ENCODE results near the gene AQP12A.

Gene AQP12A

DNA sequence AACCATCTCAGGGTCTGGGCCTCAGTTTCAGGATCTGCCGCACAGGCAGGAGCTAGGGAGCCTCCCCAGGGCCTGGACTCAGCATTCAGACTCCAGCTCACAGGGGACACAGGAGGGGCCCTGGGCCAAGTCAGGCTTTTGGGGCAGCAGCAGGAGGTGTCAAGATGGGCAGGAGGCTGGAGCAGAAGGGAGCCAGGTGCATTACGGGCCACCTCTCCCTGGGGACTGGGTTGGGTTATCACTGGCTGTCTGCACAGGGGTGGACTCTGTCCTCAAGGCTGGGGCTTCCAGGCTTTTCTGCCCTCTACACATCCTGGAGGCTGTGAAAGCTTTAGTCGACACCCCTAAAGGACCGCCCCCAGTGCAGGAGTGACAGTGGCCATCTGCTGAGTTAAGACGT, 20.0 kb downstream of the AQP12A start:
- no peak for DNase-seq

GRCh38 chr2:240712121-240712520, 20.5 kb downstream of the AQP12A start:
- DNase-seq = no peak

DNA sequence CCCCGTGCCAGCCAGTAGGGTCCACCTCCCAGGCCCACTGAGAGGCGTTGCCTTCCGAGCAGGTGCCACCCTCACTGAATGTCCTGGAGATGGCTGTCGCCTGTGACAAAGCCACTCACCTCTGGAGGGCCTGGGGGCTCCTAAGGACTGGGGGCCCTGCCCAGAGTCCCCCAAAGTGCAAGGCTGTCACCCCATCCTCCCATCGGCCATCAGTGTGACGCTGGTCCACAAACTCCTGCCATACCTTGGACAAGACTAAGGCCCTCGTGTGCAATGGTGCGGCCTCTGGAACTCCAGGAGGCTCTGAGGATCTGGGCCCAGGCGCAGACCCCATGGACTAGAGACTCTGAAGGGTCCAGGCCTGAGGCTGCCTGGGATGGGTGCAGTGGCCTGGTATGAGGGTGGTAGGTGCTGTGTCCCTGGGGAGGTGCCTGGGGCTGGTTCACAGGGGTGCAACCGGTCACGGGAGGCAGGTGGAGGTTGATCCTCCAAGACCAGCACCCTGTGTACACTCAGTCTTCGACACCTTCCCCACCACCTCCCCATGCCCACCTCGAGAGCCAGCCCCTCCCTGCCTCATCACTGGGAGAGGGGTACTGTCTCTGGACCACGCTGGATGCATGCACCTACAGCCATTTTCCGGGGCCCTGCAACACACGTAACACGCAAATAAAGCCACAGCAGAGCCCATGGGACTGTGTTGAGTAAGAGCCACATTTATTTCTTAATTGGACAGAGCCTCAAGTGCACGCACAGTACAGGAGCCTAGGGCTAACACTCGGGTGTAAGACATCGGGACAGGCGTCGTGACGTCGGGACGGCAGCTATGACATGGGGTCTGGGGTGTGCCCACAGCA, 21.6 kb downstream of the AQP12A start:
- no peak for DNase-seq

- no peak for DNase-seq
These were observed 22.5 kb downstream of the AQP12A start for GRCh38 chr2:240713928-240714746.

DNA sequence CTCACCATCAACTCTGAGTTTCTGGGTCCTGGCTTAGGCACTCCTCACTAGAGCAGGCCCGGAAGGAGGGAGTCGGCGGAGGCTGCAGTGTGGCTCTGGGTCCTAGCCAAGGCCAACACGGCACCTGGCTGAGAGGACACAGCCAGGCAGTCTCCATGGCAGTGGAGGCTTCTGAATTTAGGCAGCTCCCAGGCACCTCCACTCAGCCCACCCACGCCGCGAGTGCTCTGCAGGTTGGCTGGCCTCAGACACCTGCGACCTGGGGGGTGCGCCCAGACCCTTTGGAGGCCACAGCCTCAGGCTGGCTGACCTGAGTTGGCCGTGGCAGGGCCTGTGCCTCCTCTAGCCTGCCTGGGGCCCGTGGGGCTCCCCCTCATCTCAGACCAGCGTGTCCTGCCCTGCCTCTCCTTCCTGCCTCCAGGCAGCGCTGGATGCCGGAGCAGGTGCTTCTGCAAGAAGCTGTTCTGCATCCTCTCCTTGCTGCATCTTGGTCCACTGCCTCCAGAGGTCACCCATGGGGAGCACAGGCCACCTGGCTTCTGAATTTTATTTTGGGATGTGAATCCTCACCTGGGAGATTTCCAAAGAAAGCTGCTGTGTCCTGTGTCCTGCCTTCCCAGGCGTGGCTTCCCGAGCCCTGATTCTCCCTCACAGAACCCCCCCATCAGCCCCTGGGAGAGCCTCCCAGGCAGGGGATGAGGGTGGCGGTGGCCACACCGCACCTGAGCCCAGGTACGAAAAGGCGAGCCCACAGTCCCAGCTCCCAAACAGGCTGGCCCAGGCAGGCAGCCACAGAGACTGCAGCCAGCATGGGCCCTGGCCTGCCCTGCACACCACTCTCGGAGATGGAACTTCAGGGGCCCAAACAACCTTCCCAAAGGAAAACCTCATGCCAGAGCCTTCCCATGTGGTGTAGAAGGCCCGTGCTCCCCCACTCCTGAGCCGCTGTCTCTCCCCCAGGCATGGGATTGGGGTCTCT, 23.4 kb downstream of the AQP12A start:
- DNase-seq = no peak

DNA sequence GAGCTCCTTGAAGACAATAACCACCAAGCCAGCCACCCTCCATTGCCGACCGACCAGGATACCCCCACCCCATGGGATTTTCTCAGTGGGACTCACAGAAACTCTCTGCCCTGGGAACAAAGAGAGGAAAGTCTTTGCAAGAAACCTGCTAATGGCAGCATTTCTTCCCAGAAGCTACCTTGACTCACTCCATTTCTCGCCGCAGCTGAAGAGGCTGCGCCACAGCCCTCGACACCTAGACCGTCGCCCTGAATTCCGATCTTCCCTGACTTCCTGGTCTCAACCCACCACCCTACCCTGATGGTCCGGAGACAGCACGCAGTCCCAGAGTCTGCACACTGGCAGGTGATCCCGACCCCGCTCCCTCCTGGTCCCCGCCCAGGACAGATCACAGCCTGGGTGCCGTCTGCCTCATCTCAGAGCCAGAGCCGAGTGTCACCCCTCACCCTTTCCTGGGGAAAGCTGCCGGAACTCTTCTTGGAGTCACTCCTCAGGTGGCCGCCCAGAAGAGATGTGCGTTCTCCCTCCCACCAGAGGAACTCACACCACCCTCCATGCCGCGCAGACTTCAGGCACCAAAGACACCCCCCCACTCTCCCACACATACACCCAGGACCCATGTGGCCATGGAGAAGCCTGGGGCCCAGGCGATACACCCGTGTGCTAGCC, 24.6 kb downstream of the AQP12A start:
- DNase-seq = no peak

GRCh38 chr2:240717181-240717641, 25.5 kb downstream of the AQP12A start:
- no peak for DNase-seq

- no peak for DNase-seq
These were observed 26.3 kb downstream of the AQP12A start for GRCh38 chr2:240717681-240718581.

DNA sequence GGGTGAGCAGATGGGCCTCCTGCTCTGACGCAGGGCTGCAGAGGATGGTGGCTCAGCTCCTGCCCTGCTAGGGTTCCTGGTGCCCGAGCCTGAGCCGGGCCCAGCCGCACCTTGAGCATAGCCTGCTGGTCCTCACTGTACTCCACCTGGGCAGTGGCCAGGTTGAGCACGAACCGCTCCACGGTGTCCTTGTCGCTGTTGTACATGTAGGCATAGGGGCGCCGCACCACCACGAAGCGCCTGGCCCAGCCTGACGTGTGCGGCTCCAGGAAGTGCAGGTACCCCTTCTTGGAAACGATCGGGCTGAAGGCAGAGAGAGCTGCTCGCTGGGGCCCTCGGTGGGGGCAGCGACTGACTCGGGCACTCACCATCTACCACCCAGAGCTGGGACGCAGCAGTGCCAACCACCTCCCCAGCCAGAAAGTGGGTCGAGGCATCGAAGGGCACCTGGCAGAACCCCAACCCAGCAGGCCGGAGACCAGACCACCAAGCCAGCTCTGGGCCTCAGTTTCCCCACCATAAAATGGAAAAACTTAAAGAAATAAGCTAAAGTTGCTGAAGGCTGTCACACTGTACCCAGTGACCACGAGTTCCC, 27.3 kb downstream of the AQP12A start:
- DNase-seq = no peak

DNA sequence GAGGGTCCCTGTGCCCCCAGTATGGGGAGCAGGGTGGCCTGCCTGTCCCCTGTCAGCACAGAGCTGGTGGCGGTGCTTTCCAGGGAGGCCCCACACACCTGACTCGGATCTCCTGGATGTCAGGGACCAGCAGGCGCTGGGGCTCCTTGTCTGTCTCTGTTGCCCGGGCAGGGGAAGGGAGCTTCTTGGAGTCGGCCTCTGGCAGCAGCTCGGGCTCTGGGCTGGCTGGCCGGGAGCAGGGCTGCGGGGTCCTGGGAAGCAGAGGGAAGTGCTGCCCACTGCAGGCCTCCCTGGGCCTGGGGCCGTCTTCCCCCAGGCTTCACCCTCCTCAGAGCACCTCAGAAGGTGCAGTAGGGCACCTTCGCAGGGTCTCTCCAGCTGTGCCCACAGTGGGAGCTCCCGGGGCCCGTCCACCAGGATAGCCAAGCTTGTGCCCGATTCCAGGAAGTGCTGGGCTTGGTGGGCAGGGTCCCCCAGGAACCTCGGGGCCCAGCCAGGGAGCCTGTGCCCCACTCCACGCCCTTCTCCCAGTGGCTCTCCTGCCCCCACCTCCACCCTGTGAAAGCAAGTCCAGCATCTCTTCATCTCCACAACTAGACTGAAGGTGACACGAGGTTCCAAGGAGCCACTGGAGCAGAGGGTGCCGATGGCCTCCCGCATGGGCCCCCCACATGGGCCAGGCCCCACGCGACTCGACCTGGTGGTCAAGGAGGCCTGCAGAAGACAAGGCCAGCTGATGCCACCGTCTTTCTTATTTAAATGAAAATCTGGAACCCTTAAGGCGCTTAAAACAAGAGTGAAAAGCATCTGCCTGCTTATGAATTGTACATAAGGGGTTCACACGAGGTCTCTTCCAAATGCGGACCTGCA, 28.2 kb downstream of the AQP12A start:
- no peak for DNase-seq

- DNase-seq = no peak
These were observed 29.3 kb downstream of the AQP12A start for GRCh38 chr2:240720686-240721595.

GRCh38 chr2:240721596-240722180, 30.0 kb downstream of the AQP12A start:
- no peak for DNase-seq

DNA sequence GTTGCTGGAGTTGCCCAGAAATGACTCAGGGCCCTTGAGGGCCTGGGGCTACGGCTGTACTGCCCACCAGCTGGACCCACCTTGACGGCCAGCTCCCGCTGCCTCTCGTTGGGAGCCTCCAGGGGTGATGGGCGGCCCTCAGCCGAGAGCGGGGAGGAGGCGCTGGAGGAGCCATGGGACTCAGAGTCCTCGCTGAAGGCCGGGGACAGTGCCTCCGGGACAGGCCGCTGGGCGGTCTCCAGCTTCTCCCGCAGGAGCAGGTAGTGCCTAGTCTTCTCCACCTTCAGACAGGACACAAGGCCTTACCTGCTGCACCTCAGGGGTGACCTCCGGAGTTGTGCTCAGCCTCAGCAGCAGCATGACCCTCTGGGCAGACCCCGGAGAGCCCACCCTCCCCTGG, 30.7 kb downstream of the AQP12A start:
- DNase-seq = no peak

GRCh38 chr2:240722796-240723735, 31.4 kb downstream of the AQP12A start:
- no peak for DNase-seq

DNA sequence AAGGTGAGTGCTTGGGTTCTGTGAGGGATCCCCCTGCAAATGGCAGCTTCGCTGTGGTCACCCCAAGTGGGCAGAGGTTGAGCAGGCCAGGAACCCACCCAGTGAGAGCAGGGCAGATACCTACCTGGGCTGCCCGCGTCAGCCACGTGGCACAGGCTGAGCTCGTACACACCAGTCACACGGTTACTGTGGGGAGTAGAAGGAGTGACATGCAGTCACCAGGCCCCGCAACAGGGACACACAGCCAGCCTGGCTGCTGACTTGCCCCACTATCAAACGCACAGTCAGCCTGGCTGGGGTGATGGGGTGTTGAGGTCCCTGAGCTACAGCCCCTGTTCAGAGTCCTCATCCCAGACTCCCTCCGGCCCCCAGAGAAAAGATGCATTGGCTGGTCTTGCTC, 32.2 kb downstream of the AQP12A start:
- no peak for DNase-seq

DNA sequence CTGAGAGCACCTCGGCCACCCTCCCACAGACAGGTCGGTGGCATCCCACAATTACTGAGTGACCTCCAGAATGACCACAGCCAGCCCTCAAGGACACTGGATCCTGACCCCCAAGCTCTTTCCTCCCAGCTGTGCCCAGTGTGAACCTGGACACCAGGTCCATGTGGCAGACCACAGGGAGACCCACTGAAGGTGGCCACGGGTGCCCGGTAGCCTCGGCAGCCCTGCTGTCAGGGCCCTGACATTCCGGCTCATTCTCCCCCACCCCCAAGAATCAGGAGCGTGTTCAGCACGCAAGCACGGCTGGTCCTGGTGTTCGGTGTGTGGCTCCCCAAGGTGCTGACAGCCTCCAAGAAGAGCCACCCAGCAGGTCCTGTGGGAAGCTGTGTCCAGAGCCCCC, 32.8 kb downstream of the AQP12A start:
- no peak for DNase-seq

DNA sequence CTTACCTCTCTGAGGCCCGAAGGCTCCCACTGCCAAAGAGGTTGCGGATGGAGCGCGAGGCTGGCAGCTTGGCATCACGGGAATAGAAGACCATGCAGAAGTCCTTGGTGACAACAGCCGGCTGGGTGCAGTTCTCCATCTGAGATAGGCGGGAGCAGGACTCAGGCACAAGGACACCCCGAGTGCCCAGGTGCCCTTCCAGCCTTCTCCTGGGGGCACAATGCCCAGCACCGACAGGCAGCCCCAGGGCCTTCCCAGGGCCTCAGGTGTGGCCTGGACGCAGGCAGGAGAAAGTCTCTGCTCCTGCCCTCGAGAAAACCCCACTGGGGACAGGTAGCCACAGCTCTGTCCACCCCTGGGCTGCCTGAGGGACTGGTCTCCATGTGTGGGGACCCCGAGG, 33.6 kb downstream of the AQP12A start:
- no peak for DNase-seq
